ENCODE results near the gene KRT7.

KRT7 gene

DNA sequence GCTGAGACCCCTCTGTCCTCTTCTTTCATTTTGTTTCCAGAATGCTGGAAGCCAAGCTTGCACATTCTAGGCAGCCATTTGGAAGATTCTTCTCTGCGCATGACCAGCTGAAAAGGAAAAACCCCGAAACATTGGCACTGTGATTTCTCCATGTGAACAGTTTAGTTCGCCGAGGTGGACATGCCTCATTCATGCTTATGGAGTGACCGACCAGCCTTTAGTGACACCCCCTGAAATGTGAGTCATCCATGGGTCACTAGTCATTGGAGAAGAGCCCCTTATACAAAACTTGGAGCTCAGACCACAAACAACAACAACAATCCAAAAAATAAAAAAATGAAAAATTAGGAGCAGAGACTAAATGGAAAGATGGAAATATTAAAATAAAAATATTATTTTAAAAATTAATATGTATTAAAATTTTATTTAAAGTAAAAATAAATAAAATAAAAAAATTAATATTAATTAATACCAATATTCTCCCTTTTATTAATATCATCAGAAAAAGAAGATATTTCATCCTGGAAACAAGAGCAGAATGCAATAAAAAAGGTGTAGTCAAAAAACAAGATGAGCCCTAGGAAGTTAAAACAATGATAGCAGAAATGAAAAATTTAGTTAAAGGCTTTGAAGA, 9.5 kb upstream of the KRT7 start:
- no peaks in the 10 kb centered on the region for H3K27me3 ChIP-seq (ENCODE audit: insufficient read depth, low read length)
- no peak overlapping the region for H3K27ac ChIP-seq (ENCODE audit: low read depth, low read length, poor library complexity, severe bottlenecking)
- H3K36me3 ChIP-seq (ENCODE audit: insufficient read depth, low read length), result no peaks in the 10 kb centered on the region
- H3K9me3 ChIP-seq (ENCODE audit: low read length), result no peaks in the 10 kb centered on the region
- H3K4me2 ChIP-seq (ENCODE audit: low read length), result no peak overlapping the region
- H3F3A ChIP-seq (ENCODE audit: insufficient read depth, low read length), result no peaks in the 10 kb centered on the region
- H3K9ac ChIP-seq (ENCODE audit: low read length), result no peak overlapping the region
- no peaks in the 10 kb centered on the region for H3K79me2 ChIP-seq (ENCODE audit: insufficient read depth, low read length)
- no peak overlapping the region for H3K4me3 ChIP-seq (ENCODE audit: low read depth, low read length, poor library complexity, severe bottlenecking)
- no peaks in the 10 kb centered on the region for H4K20me1 ChIP-seq (ENCODE audit: insufficient read depth, low read length)
- no peaks in the 10 kb centered on the region for H3K9me2 ChIP-seq (ENCODE audit: low read depth, low read length)
- TF ChIP-seq, protein P1, sequence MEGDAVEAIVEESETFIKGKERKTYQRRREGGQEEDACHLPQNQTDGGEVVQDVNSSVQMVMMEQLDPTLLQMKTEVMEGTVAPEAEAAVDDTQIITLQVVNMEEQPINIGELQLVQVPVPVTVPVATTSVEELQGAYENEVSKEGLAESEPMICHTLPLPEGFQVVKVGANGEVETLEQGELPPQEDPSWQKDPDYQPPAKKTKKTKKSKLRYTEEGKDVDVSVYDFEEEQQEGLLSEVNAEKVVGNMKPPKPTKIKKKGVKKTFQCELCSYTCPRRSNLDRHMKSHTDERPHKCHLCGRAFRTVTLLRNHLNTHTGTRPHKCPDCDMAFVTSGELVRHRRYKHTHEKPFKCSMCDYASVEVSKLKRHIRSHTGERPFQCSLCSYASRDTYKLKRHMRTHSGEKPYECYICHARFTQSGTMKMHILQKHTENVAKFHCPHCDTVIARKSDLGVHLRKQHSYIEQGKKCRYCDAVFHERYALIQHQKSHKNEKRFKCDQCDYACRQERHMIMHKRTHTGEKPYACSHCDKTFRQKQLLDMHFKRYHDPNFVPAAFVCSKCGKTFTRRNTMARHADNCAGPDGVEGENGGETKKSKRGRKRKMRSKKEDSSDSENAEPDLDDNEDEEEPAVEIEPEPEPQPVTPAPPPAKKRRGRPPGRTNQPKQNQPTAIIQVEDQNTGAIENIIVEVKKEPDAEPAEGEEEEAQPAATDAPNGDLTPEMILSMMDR (IDR thresholded peaks at IDR 0.05; ENCODE audit: low read length), result no peak
- TF ChIP-seq EZH2 (IDR thresholded peaks at IDR 0.05; ENCODE audit: borderline replicate concordance, low read length), result no peak
- no peak overlapping the region for H2AFZ ChIP-seq (ENCODE audit: low read length)
- H3K4me1 ChIP-seq (ENCODE audit: insufficient read depth, low read length, severe bottlenecking), result no peaks in the 10 kb centered on the region

DNA sequence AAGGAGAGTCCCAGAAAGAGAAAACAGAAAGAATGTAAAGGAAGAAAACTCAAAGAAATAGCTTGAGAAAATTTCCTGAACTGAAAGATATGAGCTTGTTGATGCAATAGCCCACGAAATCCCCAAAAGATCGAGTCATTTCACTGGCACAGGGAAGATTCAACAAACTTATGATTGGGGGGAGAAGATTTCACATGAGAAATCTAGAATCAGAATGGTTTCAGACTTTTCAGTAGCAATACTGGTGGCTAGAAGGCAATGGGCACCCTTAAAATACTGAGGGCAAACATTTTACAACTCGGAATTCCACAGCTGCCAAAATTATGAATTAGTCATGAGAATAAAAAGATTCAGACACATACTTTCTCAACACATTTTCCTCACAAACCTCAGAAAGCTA, 8.9 kb upstream of the KRT7 start:
- H3K4me2 ChIP-seq (ENCODE audit: low read length), result no peak overlapping the region
- no peaks in the 10 kb centered on the region for H3K27me3 ChIP-seq (ENCODE audit: insufficient read depth, low read length)
- no peaks in the 10 kb centered on the region for H3K36me3 ChIP-seq (ENCODE audit: insufficient read depth, low read length)
- no peaks in the 10 kb centered on the region for H3K4me1 ChIP-seq (ENCODE audit: insufficient read depth, low read length, severe bottlenecking)
- H4K20me1 ChIP-seq (ENCODE audit: insufficient read depth, low read length), result no peaks in the 10 kb centered on the region
- no peak overlapping the region for H2AFZ ChIP-seq (ENCODE audit: low read length)
- no peak overlapping the region for H3K27ac ChIP-seq (ENCODE audit: low read depth, low read length, poor library complexity, severe bottlenecking)
- no peaks in the 10 kb centered on the region for H3K9me2 ChIP-seq (ENCODE audit: low read depth, low read length)
- H3K9me3 ChIP-seq (ENCODE audit: low read length), result no peaks in the 10 kb centered on the region
- TF ChIP-seq EZH2 (IDR thresholded peaks at IDR 0.05; ENCODE audit: borderline replicate concordance, low read length), result no peak
- TF ChIP-seq, protein P1 (IDR thresholded peaks at IDR 0.05; ENCODE audit: low read length), result no peak
- H3K79me2 ChIP-seq (ENCODE audit: insufficient read depth, low read length), result no peaks in the 10 kb centered on the region
- no peak overlapping the region for H3K9ac ChIP-seq (ENCODE audit: low read length)
- H3K4me3 ChIP-seq (ENCODE audit: low read depth, low read length, poor library complexity, severe bottlenecking), result no peak overlapping the region
- no peaks in the 10 kb centered on the region for H3F3A ChIP-seq (ENCODE audit: insufficient read depth, low read length)

DNA sequence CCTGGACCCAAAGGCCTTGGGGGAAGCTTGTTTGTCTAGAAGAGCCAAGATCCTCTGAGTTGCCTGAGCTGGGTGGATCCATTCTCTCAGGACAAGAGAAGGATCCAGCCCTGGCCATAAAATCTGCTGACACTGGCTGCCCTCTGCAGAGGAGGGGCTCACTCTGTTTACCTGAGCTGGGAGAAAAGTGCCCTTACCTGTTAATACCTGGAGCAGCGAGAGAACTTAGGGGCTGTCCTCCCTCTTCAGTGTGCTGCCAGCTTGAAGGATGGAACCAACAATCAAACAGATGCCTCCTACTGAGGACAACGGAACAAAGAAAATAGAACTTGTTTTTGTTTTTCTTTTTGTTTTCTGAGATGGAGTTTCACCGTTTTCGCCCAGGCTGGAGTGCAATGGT, 7.3 kb upstream of the KRT7 start:
- Histone ChIP-seq H3K9me3 (ENCODE audit: low read length) (no peaks in the 10 kb centered on the region), H3K4me2 (ENCODE audit: low read length) (no peak overlapping the region), H3K9ac (ENCODE audit: low read length) (no peak overlapping the region), H3K27ac (ENCODE audit: low read depth, low read length, poor library complexity, severe bottlenecking) (no peak overlapping the region), H3K27me3 (ENCODE audit: insufficient read depth, low read length) (no peaks in the 10 kb centered on the region), H3K4me3 (ENCODE audit: low read depth, low read length, poor library complexity, severe bottlenecking) (no peak overlapping the region), H3F3A (ENCODE audit: insufficient read depth, low read length) (no peaks in the 10 kb centered on the region), H3K79me2 (ENCODE audit: insufficient read depth, low read length) (no peaks in the 10 kb centered on the region), H3K36me3 (ENCODE audit: insufficient read depth, low read length) (no peaks in the 10 kb centered on the region), H4K20me1 (ENCODE audit: insufficient read depth, low read length) (no peaks in the 10 kb centered on the region), H3K4me1 (ENCODE audit: insufficient read depth, low read length, severe bottlenecking) (no peaks in the 10 kb centered on the region), H2AFZ (ENCODE audit: low read length) (no peak overlapping the region), H3K9me2 (ENCODE audit: low read depth, low read length) (no peaks in the 10 kb centered on the region)
- TF ChIP-seq, protein P1 (IDR thresholded peaks at IDR 0.05; ENCODE audit: low read length), result no peak
- TF ChIP-seq EZH2 (IDR thresholded peaks at IDR 0.05; ENCODE audit: borderline replicate concordance, low read length), result no peak

Data from OCI-LY1 (cell line).